VCaP (cell line): ENCODE results near the gene SMAD6.

Experiments used
- H3K27ac ChIP-seq: fragments of 450-650 bp; 2 replicates; pipeline ENCODE4 v1.5.1; 2017
- TF ChIP-seq, protein P1 (sequence below): fragments of 450-650 bp; conservative IDR thresholded peaks from 2 replicates; pipeline ENCODE4 v1.5.1; 2017; ENCODE audit warnings: mild to moderate bottlenecking, moderate library complexity

SMAD6 gene

DNA sequence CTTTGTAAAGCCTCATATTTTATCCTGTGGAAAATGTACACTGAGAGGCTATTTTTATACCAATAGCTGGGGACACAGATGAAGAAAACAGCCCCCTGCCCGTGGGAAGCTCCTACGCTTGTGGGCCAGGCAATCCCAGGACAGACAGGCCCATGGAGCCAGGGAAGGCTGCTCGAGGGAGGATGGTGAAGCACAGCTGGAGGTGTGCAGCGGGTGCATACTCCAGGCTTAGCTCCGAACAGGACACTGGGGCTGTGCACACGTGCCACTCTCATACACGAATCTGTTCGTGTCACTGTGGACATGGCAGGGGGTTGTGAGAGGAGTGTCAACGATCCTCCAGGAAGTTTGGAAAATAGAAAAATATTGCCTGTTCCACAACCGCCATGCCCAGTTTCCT is 36.1 kb downstream of the SMAD6 start:
- H3K27ac ChIP-seq, result no peak overlapping the region
- TF ChIP-seq, protein P1, sequence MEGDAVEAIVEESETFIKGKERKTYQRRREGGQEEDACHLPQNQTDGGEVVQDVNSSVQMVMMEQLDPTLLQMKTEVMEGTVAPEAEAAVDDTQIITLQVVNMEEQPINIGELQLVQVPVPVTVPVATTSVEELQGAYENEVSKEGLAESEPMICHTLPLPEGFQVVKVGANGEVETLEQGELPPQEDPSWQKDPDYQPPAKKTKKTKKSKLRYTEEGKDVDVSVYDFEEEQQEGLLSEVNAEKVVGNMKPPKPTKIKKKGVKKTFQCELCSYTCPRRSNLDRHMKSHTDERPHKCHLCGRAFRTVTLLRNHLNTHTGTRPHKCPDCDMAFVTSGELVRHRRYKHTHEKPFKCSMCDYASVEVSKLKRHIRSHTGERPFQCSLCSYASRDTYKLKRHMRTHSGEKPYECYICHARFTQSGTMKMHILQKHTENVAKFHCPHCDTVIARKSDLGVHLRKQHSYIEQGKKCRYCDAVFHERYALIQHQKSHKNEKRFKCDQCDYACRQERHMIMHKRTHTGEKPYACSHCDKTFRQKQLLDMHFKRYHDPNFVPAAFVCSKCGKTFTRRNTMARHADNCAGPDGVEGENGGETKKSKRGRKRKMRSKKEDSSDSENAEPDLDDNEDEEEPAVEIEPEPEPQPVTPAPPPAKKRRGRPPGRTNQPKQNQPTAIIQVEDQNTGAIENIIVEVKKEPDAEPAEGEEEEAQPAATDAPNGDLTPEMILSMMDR, result no peak

DNA sequence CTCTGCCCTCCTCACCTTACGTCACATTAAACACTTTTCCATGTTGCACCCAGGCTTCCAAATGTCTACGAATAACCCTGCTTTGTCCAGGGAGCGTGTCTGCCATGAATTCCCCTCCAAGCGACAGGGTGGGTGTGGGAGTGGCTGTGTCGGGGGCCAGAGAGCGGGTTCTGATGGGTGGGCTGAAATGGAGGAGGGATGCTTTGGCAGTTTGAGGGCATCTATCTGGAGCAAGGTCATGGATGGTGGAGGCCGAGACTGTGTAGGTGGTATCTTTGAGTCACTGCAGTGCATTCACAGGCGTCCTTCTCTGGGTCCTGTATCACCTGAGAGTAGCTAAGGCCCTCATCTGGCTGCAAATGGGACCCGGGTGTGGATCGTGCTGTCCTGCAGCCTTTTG is 36.6 kb downstream of the SMAD6 start:
- no peak overlapping the region for H3K27ac ChIP-seq
- TF ChIP-seq, protein P1, result no peak

DNA sequence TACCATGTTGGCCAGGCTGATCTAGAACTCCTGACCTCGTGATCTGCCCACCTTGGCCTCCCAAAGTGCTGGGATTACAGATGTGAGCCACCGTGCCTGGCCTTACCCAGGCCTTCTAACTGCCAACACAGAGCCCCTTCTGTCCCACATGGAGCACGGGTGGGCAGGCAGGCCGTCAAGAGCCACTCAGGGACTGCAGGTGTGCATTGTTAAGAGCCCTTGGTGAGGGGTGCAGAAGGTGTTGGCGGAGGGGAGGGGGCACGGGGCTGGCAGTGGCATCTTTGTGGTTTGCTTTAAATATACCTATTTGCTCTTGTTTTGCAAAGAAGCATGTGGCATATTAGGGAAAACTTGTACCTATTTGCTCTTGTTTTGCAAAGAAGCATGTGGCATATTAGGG is 37.3 kb downstream of the SMAD6 start:
- TF ChIP-seq, protein P1, result no peak
- H3K27ac ChIP-seq, result no peak overlapping the region

DNA sequence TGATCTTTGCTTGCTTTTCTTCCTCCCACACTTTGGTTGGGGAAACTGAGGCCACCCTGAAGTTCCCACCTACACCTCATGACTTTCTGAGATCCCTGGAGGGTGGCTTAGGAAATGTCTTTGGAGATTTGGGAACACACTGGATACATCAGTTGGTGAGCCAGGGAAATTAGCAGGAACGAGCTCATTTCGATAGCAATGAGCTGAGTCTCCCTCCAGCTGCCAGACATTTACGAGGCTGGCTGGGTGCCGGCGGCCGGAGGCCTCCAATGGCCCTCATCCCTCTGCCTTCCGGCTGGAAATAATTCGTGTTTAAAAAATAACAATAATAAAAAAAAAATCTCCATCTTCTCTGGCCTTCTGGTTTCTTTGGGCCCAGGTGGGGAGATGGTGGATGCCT is 38.8 kb downstream of the SMAD6 start:
- TF ChIP-seq, protein P1, result no peak
- H3K27ac ChIP-seq, result peak overlapping the region; percentile 61

- peak overlapping the region; percentile 61 for H3K27ac ChIP-seq
Measured at GRCh38 chr15:66741646-66742045, 39.6 kb downstream of the SMAD6 start.

GRCh38 chr15:66742286-66742685 is 40.2 kb downstream of the SMAD6 start:
- no peak overlapping the region; the same call in 1 of the 2 replicates for H3K27ac ChIP-seq
- TF ChIP-seq, protein P1, result no peak

More at GRCh38 chr15:66741646-66742045, 39.6 kb downstream of the SMAD6 start:
- TF ChIP-seq, protein P1, result no peak

- TF ChIP-seq, protein P1, result no peak
- H3K27ac ChIP-seq, result no peak overlapping the region
Measured at GRCh38 chr15:66743204-66743603, 41.2 kb downstream of the SMAD6 start.
